Measurements from ENCODE around the gene NEDD4L.

The NEDD4L gene

GRCh38 chr18:58102018-58102417 lies 58.0 kb downstream of the NEDD4L start:
- no peaks in the 10 kb centered on the region for H3K36me3 ChIP-seq (ENCODE audit: control insufficient read depth, insufficient read depth, low read length)
- H3K9ac ChIP-seq (ENCODE audit: low read length) = no peak overlapping the region
- no peaks in the 10 kb centered on the region for H3K9me3 ChIP-seq (ENCODE audit: control insufficient read depth, low read length)
- H3K4me1 ChIP-seq (ENCODE audit: control insufficient read depth, insufficient read depth, low read length) = peaks cover 53% of the 10 kb centered on the region
- H3K27me3 ChIP-seq (ENCODE audit: control insufficient read depth, insufficient read depth, low read length) = no peaks in the 10 kb centered on the region
- H3K4me3 ChIP-seq (ENCODE audit: low read length) = no peak overlapping the region

- H3K9ac ChIP-seq (ENCODE audit: low read length) = no peak overlapping the region
- no peaks in the 10 kb centered on the region for H3K27me3 ChIP-seq (ENCODE audit: control insufficient read depth, insufficient read depth, low read length)
- H3K4me3 ChIP-seq (ENCODE audit: low read length) = no peak overlapping the region
- no peaks in the 10 kb centered on the region for H3K36me3 ChIP-seq (ENCODE audit: control insufficient read depth, insufficient read depth, low read length)
- peaks cover 46% of the 10 kb centered on the region for H3K4me1 ChIP-seq (ENCODE audit: control insufficient read depth, insufficient read depth, low read length)
- no peaks in the 10 kb centered on the region for H3K9me3 ChIP-seq (ENCODE audit: control insufficient read depth, low read length)
Measured at GRCh38 chr18:58102875-58103274, 58.8 kb downstream of the NEDD4L start.

GRCh38 chr18:58103339-58103985 lies 59.4 kb downstream of the NEDD4L start:
- H3K4me3 ChIP-seq (ENCODE audit: low read length) = no peak overlapping the region
- no peaks in the 10 kb centered on the region for H3K36me3 ChIP-seq (ENCODE audit: control insufficient read depth, insufficient read depth, low read length)
- H3K9ac ChIP-seq (ENCODE audit: low read length) = no peak overlapping the region
- H3K4me1 ChIP-seq (ENCODE audit: control insufficient read depth, insufficient read depth, low read length) = peaks cover 43% of the 10 kb centered on the region
- no peaks in the 10 kb centered on the region for H3K9me3 ChIP-seq (ENCODE audit: control insufficient read depth, low read length)
- no peaks in the 10 kb centered on the region for H3K27me3 ChIP-seq (ENCODE audit: control insufficient read depth, insufficient read depth, low read length)

- Histone ChIP-seq H3K4me3 (ENCODE audit: low read length) (no peak overlapping the region), H3K27me3 (ENCODE audit: control insufficient read depth, insufficient read depth, low read length) (no peaks in the 10 kb centered on the region), H3K9me3 (ENCODE audit: control insufficient read depth, low read length) (no peaks in the 10 kb centered on the region), H3K36me3 (ENCODE audit: control insufficient read depth, insufficient read depth, low read length) (no peaks in the 10 kb centered on the region), H3K9ac (ENCODE audit: low read length) (no peak overlapping the region), H3K4me1 (ENCODE audit: control insufficient read depth, insufficient read depth, low read length) (peaks cover 41% of the 10 kb centered on the region)
Measured at GRCh38 chr18:58104096-58104495, 60.1 kb downstream of the NEDD4L start.

GRCh38 chr18:58105206-58105887 lies 61.3 kb downstream of the NEDD4L start:
- Histone ChIP-seq H3K4me3 (ENCODE audit: low read length) (no peak overlapping the region), H3K9ac (ENCODE audit: low read length) (no peak overlapping the region), H3K36me3 (ENCODE audit: control insufficient read depth, insufficient read depth, low read length) (no peaks in the 10 kb centered on the region), H3K4me1 (ENCODE audit: control insufficient read depth, insufficient read depth, low read length) (peaks cover 29% of the 10 kb centered on the region), H3K27me3 (ENCODE audit: control insufficient read depth, insufficient read depth, low read length) (no peaks in the 10 kb centered on the region), H3K9me3 (ENCODE audit: control insufficient read depth, low read length) (no peaks in the 10 kb centered on the region)

GRCh38 chr18:58105888-58106260 lies 61.8 kb downstream of the NEDD4L start:
- H3K9me3 ChIP-seq (ENCODE audit: control insufficient read depth, low read length) = no peaks in the 10 kb centered on the region

GRCh38 chr18:58106289-58107070 lies 62.5 kb downstream of the NEDD4L start:
- Histone ChIP-seq H3K27me3 (ENCODE audit: control insufficient read depth, insufficient read depth, low read length) (no peaks in the 10 kb centered on the region), H3K9me3 (ENCODE audit: control insufficient read depth, low read length) (no peaks in the 10 kb centered on the region), H3K4me3 (ENCODE audit: low read length) (no peak overlapping the region), H3K4me1 (ENCODE audit: control insufficient read depth, insufficient read depth, low read length) (peaks cover 26% of the 10 kb centered on the region), H3K36me3 (ENCODE audit: control insufficient read depth, insufficient read depth, low read length) (no peaks in the 10 kb centered on the region), H3K9ac (ENCODE audit: low read length) (no peak overlapping the region)

More at GRCh38 chr18:58105888-58106260, 61.8 kb downstream of the NEDD4L start:
- Histone ChIP-seq H3K36me3 (ENCODE audit: control insufficient read depth, insufficient read depth, low read length) (no peaks in the 10 kb centered on the region), H3K4me3 (ENCODE audit: low read length) (no peak overlapping the region), H3K4me1 (ENCODE audit: control insufficient read depth, insufficient read depth, low read length) (peaks cover 26% of the 10 kb centered on the region), H3K9ac (ENCODE audit: low read length) (no peak overlapping the region), H3K27me3 (ENCODE audit: control insufficient read depth, insufficient read depth, low read length) (no peaks in the 10 kb centered on the region)

- no peaks in the 10 kb centered on the region for H3K9me3 ChIP-seq (ENCODE audit: control insufficient read depth, low read length)
- H3K4me3 ChIP-seq (ENCODE audit: low read length) = no peak overlapping the region
- no peaks in the 10 kb centered on the region for H3K36me3 ChIP-seq (ENCODE audit: control insufficient read depth, insufficient read depth, low read length)
- H3K9ac ChIP-seq (ENCODE audit: low read length) = no peak overlapping the region
- H3K4me1 ChIP-seq (ENCODE audit: control insufficient read depth, insufficient read depth, low read length) = peaks cover 18% of the 10 kb centered on the region
- H3K27me3 ChIP-seq (ENCODE audit: control insufficient read depth, insufficient read depth, low read length) = no peaks in the 10 kb centered on the region
Measured at GRCh38 chr18:58109256-58109655, 65.2 kb downstream of the NEDD4L start.

GRCh38 chr18:58110398-58110797 lies 66.4 kb downstream of the NEDD4L start:
- no peaks in the 10 kb centered on the region for H3K27me3 ChIP-seq (ENCODE audit: control insufficient read depth, insufficient read depth, low read length)
- no peaks in the 10 kb centered on the region for H3K36me3 ChIP-seq (ENCODE audit: control insufficient read depth, insufficient read depth, low read length)
- H3K9me3 ChIP-seq (ENCODE audit: control insufficient read depth, low read length) = no peaks in the 10 kb centered on the region
- H3K4me1 ChIP-seq (ENCODE audit: control insufficient read depth, insufficient read depth, low read length) = peaks cover 10% of the 10 kb centered on the region
- H3K9ac ChIP-seq (ENCODE audit: low read length) = no peak overlapping the region
- H3K4me3 ChIP-seq (ENCODE audit: low read length) = no peak overlapping the region

GRCh38 chr18:58112174-58112573 lies 68.1 kb downstream of the NEDD4L start:
- Histone ChIP-seq H3K9me3 (ENCODE audit: control insufficient read depth, low read length) (no peaks in the 10 kb centered on the region), H3K4me3 (ENCODE audit: low read length) (no peak overlapping the region), H3K4me1 (ENCODE audit: control insufficient read depth, insufficient read depth, low read length) (peaks cover 10% of the 10 kb centered on the region), H3K27me3 (ENCODE audit: control insufficient read depth, insufficient read depth, low read length) (no peaks in the 10 kb centered on the region), H3K36me3 (ENCODE audit: control insufficient read depth, insufficient read depth, low read length) (no peaks in the 10 kb centered on the region), H3K9ac (ENCODE audit: low read length) (no peak overlapping the region)

- no peaks in the 10 kb centered on the region for H3K9me3 ChIP-seq (ENCODE audit: control insufficient read depth, low read length)
- H3K9ac ChIP-seq (ENCODE audit: low read length) = no peak overlapping the region
- no peak overlapping the region for H3K4me3 ChIP-seq (ENCODE audit: low read length)
- H3K36me3 ChIP-seq (ENCODE audit: control insufficient read depth, insufficient read depth, low read length) = no peaks in the 10 kb centered on the region
- no peaks in the 10 kb centered on the region for H3K27me3 ChIP-seq (ENCODE audit: control insufficient read depth, insufficient read depth, low read length)
- H3K4me1 ChIP-seq (ENCODE audit: control insufficient read depth, insufficient read depth, low read length) = peaks cover 17% of the 10 kb centered on the region
Measured at GRCh38 chr18:58113337-58113736, 69.3 kb downstream of the NEDD4L start.

- Histone ChIP-seq H3K27me3 (ENCODE audit: control insufficient read depth, insufficient read depth, low read length) (no peaks in the 10 kb centered on the region), H3K4me3 (ENCODE audit: low read length) (no peak overlapping the region)
Measured at GRCh38 chr18:58114766-58115165, 70.7 kb downstream of the NEDD4L start.

More at GRCh38 chr18:58114766-58115165, 70.7 kb downstream of the NEDD4L start:
- no peaks in the 10 kb centered on the region for H3K9me3 ChIP-seq (ENCODE audit: control insufficient read depth, low read length)
- no peak overlapping the region for H3K9ac ChIP-seq (ENCODE audit: low read length)
- H3K36me3 ChIP-seq (ENCODE audit: control insufficient read depth, insufficient read depth, low read length) = no peaks in the 10 kb centered on the region
- H3K4me1 ChIP-seq (ENCODE audit: control insufficient read depth, insufficient read depth, low read length) = peaks cover 17% of the 10 kb centered on the region
